OCI-LY7 (cell line): Measurements from ENCODE around the gene TRPM3.

Source experiments
- EZH2phosphoT487 ChIP-seq: fragments of 200-600 bp; sonication (generic); IDR thresholded peaks from 2 replicates; pipeline ENCODE4 v1.6.1; 2018; ENCODE audit warnings: low read depth, borderline replicate concordance, mild to moderate bottlenecking, mixed run types, antibody characterized with exemption, low read length, moderate library complexity, mixed read lengths
- TF ChIP-seq, protein P1 (sequence below): fragments of 200-600 bp; sonication (generic); conservative IDR thresholded peaks from 2 replicates; pipeline ENCODE4 v1.5.1; 2014; ENCODE audit warnings: mild to moderate bottlenecking, antibody characterized with exemption, low read length, moderate library complexity, mixed read lengths

- TF ChIP-seq, protein P1, sequence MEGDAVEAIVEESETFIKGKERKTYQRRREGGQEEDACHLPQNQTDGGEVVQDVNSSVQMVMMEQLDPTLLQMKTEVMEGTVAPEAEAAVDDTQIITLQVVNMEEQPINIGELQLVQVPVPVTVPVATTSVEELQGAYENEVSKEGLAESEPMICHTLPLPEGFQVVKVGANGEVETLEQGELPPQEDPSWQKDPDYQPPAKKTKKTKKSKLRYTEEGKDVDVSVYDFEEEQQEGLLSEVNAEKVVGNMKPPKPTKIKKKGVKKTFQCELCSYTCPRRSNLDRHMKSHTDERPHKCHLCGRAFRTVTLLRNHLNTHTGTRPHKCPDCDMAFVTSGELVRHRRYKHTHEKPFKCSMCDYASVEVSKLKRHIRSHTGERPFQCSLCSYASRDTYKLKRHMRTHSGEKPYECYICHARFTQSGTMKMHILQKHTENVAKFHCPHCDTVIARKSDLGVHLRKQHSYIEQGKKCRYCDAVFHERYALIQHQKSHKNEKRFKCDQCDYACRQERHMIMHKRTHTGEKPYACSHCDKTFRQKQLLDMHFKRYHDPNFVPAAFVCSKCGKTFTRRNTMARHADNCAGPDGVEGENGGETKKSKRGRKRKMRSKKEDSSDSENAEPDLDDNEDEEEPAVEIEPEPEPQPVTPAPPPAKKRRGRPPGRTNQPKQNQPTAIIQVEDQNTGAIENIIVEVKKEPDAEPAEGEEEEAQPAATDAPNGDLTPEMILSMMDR = no peak
- no peak for TF ChIP-seq EZH2phosphoT487
Observed at GRCh38 chr9:70557661-70558369, 563.6 kb downstream of the TRPM3 start.
